Vagina (tissue), 2 donors: ENCODE measurements around the gene FZR1.

Experiments
- POLR2A ChIP-seq, 2 donors: fragments of 450-650 bp; IDR thresholded peaks; one replicate each; pipeline ENCODE4 v1.6.1; 2017; ENCODE audit warnings: antibody characterized with exemption in 2 of 2, mild to moderate bottlenecking in 2 of 2, moderate library complexity in 2 of 2
- POLR2AphosphoS5 ChIP-seq, 2 donors: sonication (generic); formaldehyde crosslinking; IDR thresholded peaks; one replicate each; pipeline ENCODE4 v1.9.0; 2017; ENCODE audit warnings: antibody characterized with exemption in 2 of 2, mild to moderate bottlenecking in 2 of 2, low read depth in 1 of 2; ENCODE audit not compliant: insufficient read depth in 1 of 2
- TF ChIP-seq, protein P1 (sequence below), 3 experiments: fragments of 450-650 bp in 2 of 3; fragments of 200-600 bp in 1 of 3; sonication (generic) in 1 of 3; IDR thresholded peaks; one replicate each; pipeline ENCODE4 v1.5.1; 2017 to 2019; ENCODE audit warnings: antibody characterized with exemption in 3 of 3, mild to moderate bottlenecking in 2 of 3, moderate library complexity in 2 of 3

DNA sequence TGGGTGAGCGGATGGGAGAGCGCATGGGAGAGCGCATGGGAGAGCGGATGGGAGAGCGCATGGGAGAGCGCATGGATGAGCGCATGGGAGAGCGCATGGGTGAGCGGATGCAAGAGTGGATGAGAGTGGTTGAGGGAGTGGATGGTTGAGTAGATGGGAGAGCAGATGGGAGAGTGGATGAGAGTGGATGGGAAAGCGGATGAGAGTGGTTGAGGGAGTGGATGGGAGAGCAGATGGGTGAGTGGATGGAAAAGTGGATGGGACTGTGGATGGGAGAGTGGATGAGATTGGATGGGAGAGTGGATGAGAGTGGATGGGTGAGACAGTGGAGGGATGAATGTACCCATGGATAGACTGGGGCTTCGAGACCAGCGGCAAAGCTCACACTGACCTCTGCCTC, 24.3 kb downstream of the FZR1 start:
- TF ChIP-seq POLR2A (IDR thresholded peaks at IDR 0.05) (no peak), POLR2AphosphoS5 (IDR thresholded peaks at IDR 0.05; ENCODE audit: insufficient read depth in 1 of 2, low read depth in 1 of 2) (no peak)
- TF ChIP-seq, protein P1, sequence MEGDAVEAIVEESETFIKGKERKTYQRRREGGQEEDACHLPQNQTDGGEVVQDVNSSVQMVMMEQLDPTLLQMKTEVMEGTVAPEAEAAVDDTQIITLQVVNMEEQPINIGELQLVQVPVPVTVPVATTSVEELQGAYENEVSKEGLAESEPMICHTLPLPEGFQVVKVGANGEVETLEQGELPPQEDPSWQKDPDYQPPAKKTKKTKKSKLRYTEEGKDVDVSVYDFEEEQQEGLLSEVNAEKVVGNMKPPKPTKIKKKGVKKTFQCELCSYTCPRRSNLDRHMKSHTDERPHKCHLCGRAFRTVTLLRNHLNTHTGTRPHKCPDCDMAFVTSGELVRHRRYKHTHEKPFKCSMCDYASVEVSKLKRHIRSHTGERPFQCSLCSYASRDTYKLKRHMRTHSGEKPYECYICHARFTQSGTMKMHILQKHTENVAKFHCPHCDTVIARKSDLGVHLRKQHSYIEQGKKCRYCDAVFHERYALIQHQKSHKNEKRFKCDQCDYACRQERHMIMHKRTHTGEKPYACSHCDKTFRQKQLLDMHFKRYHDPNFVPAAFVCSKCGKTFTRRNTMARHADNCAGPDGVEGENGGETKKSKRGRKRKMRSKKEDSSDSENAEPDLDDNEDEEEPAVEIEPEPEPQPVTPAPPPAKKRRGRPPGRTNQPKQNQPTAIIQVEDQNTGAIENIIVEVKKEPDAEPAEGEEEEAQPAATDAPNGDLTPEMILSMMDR (IDR thresholded peaks at IDR 0.05), result no peak
